Activated CD4-positive, alpha-beta T cell treated with anti-CD3 and anti-CD28 coated beads for 4 hours (primary cell): ENCODE measurements around the gene HSF4.

ENCODE experiments used
- DNase-seq, 2 donors: peaks; one replicate each; pipeline ENCODE4 v3.0.0-alpha.2; 2020

HSF4 gene

GRCh38 chr16:67185651-67186134 is 21.1 kb downstream of the HSF4 start:
- DNase-seq: no peak

- no peak for DNase-seq
These were observed 22.0 kb downstream of the HSF4 start for GRCh38 chr16:67186550-67186950.

GRCh38 chr16:67187175-67187890 is 22.8 kb downstream of the HSF4 start:
- DNase-seq: no peak

- DNase-seq: no peak
These were observed 23.8 kb downstream of the HSF4 start for GRCh38 chr16:67188323-67188722.

- DNase-seq: no peak
These were observed 24.3 kb downstream of the HSF4 start for GRCh38 chr16:67188798-67189197.

GRCh38 chr16:67190041-67190440 is 25.5 kb downstream of the HSF4 start, which contains the start of gene EXOC3L1:
Gene EXOC3L1 (minus strand): TSS chr16:67190136. CDS start chr16:67189676, 460 bp downstream.
- DNase-seq: no peak

- DNase-seq: no peak
These were observed 26.2 kb downstream of the HSF4 start for GRCh38 chr16:67190448-67191399.

GRCh38 chr16:67191411-67191994 is 27.0 kb downstream of the HSF4 start:
- no peak for DNase-seq

GRCh38 chr16:67191995-67192681 is 27.6 kb downstream of the HSF4 start, which contains the start of gene E2F4:
Gene E2F4 (plus strand): TSS chr16:67192155. CDS start chr16:67192228, 73 bp downstream.
- peak; percentile 82 to 84 for DNase-seq

GRCh38 chr16:67192781-67193361 is 28.3 kb downstream of the HSF4 start:
- no peak for DNase-seq

GRCh38 chr16:67193536-67193935 is 29.0 kb downstream of the HSF4 start:
- DNase-seq: no peak

GRCh38 chr16:67194260-67194659 is 29.7 kb downstream of the HSF4 start:
- DNase-seq: no peak

- DNase-seq: no peak
These were observed 31.1 kb downstream of the HSF4 start for GRCh38 chr16:67195676-67196075.

- no peak for DNase-seq
These were observed 32.3 kb downstream of the HSF4 start for GRCh38 chr16:67196881-67197280.

GRCh38 chr16:67197704-67198103 is 33.2 kb downstream of the HSF4 start:
- no peak for DNase-seq

- DNase-seq: no peak
These were observed 33.7 kb downstream of the HSF4 start for GRCh38 chr16:67198238-67198734.

- DNase-seq: no peak
These were observed 34.7 kb downstream of the HSF4 start, which contains the start of gene ELMO3 for GRCh38 chr16:67199011-67199807. Gene ELMO3 (plus strand): TSS chr16:67199131. CDS start chr16:67199327, 196 bp downstream.

- DNase-seq: no peak
These were observed 35.3 kb downstream of the HSF4 start for GRCh38 chr16:67199808-67200198.

- DNase-seq: no peak
These were observed 35.9 kb downstream of the HSF4 start for GRCh38 chr16:67200491-67200890.

GRCh38 chr16:67201411-67202345 is 37.1 kb downstream of the HSF4 start:
- DNase-seq: no peak
